Mesothelial cell of epicardium (in vitro differentiated cells): ENCODE measurements around the gene KLF12. TPM values are rescaled to one million over a fixed set of nuclear protein-coding genes. Genes with fewer than 3 reads are reported as not detected.

Experiments
- DNase-seq, 2 experiments: peaks; one replicate each; pipeline ENCODE4 v3.0.0; 2021; ENCODE audit warnings: low spot score in 2 of 2; ENCODE audit not compliant: unreplicated experiment in 2 of 2
- H3K27ac Mint-ChIP-seq: 2 replicates; pipeline ENCODE4 v1.8.0; 2021; ENCODE audit warnings: mixed read lengths
- H3K27me3 Mint-ChIP-seq: 2 replicates; pipeline ENCODE4 v1.8.0; 2021; ENCODE audit warnings: low read depth, mixed read lengths
- H3K36me3 Mint-ChIP-seq: 2 replicates; pipeline ENCODE4 v1.8.0; 2021; ENCODE audit warnings: mixed read lengths
- H3K4me1 Mint-ChIP-seq: 2 replicates; pipeline ENCODE4 v1.8.0; 2021; ENCODE audit warnings: mixed read lengths
- H3K4me3 Mint-ChIP-seq: 2 replicates; pipeline ENCODE4 v1.8.0; 2021; ENCODE audit warnings: mild to moderate bottlenecking, moderate library complexity, mixed read lengths
- H3K9me3 Mint-ChIP-seq: 2 replicates; pipeline ENCODE4 v1.8.0; 2021; ENCODE audit warnings: mixed read lengths
- CTCF ChIP-seq: fragments of 200-600 bp; sonication (generic); IDR thresholded peaks from one replicate; pipeline ENCODE4 v1.5.0; 2021; ENCODE audit warnings: antibody characterized with exemption; ENCODE audit not compliant: unreplicated experiment
- total RNA-seq: library from RNA; stranded (reverse); gene quantifications from 3 replicates; pipeline ENCODE4 v1.2.1, GENCODE V29; 2021

Gene KLF12
- total RNA-seq, result 29.4 to 33.9 TPM (median 31.0 TPM) in 3 replicates

- Mint-ChIP-seq H3K4me1 (peaks cover 23% of the 10 kb centered on the region), H3K27me3 (no peaks in the 10 kb centered on the region), H3K27ac (peak within 1 kb of the TSS; percentile 99), H3K4me3 (peak within 1 kb of the TSS; percentile 100), H3K36me3 (no peaks in the 10 kb centered on the region), H3K9me3 (no peaks in the 10 kb centered on the region)
- peak; percentile 73 to 83 for DNase-seq
- no peak for TF ChIP-seq CTCF
These were observed at the start of gene KLF12 for GRCh38 chr13:74134221-74134776. Gene KLF12 (minus strand): TSS chr13:74134404.

GRCh38 chr13:74182491-74182890, 48.3 kb upstream of the KLF12 start:
- H3K27me3 Mint-ChIP-seq, result no peaks in the 10 kb centered on the region
- H3K27ac Mint-ChIP-seq, result no peak overlapping the region
- H3K4me3 Mint-ChIP-seq, result no peak overlapping the region
- H3K9me3 Mint-ChIP-seq, result no peaks in the 10 kb centered on the region
- H3K36me3 Mint-ChIP-seq, result no peaks in the 10 kb centered on the region
- DNase-seq, result no peak
- no peak for TF ChIP-seq CTCF
- peaks cover 18% of the 10 kb centered on the region for H3K4me1 Mint-ChIP-seq

GRCh38 chr13:74174810-74175209, 40.6 kb upstream of the KLF12 start:
- H3K4me1 Mint-ChIP-seq, result peaks cover 17% of the 10 kb centered on the region
- H3K9me3 Mint-ChIP-seq, result peaks cover 5% of the 10 kb centered on the region
- no peaks in the 10 kb centered on the region for H3K36me3 Mint-ChIP-seq
- DNase-seq, result no peak
- no peak for TF ChIP-seq CTCF
- no peaks in the 10 kb centered on the region for H3K27me3 Mint-ChIP-seq
- H3K4me3 Mint-ChIP-seq, result no peak overlapping the region
- H3K27ac Mint-ChIP-seq, result no peak overlapping the region

GRCh38 chr13:74173822-74174221, 39.6 kb upstream of the KLF12 start:
- H3K4me1 Mint-ChIP-seq, result peaks cover 7% of the 10 kb centered on the region
- H3K36me3 Mint-ChIP-seq, result no peaks in the 10 kb centered on the region
- no peaks in the 10 kb centered on the region for H3K27me3 Mint-ChIP-seq
- no peak overlapping the region for H3K4me3 Mint-ChIP-seq
- no peak overlapping the region for H3K27ac Mint-ChIP-seq
- TF ChIP-seq CTCF, result no peak
- DNase-seq, result no peak
- peaks cover 5% of the 10 kb centered on the region for H3K9me3 Mint-ChIP-seq

- no peak for DNase-seq
- no peak overlapping the region for H3K4me3 Mint-ChIP-seq
- H3K27me3 Mint-ChIP-seq, result no peaks in the 10 kb centered on the region
- peaks cover 5% of the 10 kb centered on the region for H3K9me3 Mint-ChIP-seq
- no peak for TF ChIP-seq CTCF
- no peaks in the 10 kb centered on the region for H3K36me3 Mint-ChIP-seq
- peaks cover 7% of the 10 kb centered on the region for H3K4me1 Mint-ChIP-seq
- H3K27ac Mint-ChIP-seq, result peak overlapping the region; percentile 26
These were observed 37.4 kb upstream of the KLF12 start for GRCh38 chr13:74171641-74172040.

GRCh38 chr13:74169676-74170075, 35.5 kb upstream of the KLF12 start:
- no peak for DNase-seq
- Mint-ChIP-seq H3K9me3 (peaks cover 5% of the 10 kb centered on the region), H3K36me3 (no peaks in the 10 kb centered on the region), H3K27ac (no peak overlapping the region), H3K4me3 (no peak overlapping the region), H3K27me3 (no peaks in the 10 kb centered on the region), H3K4me1 (peaks cover 9% of the 10 kb centered on the region)
- TF ChIP-seq CTCF, result no peak
